B cell (primary cell): ENCODE measurements around the gene LRCOL1. TPM values are rescaled to one million over a fixed set of nuclear protein-coding genes. Genes with fewer than 3 reads are reported as not detected.

Source experiments
- ATAC-seq: fragments of 200-7000 bp; cut with Tn5 transposase; one replicate; pipeline ENCODE4 v1.10.0; 2021; ENCODE audit warnings: low read depth, mild to moderate bottlenecking, moderate number of reproducible peaks, moderate library complexity
- CTCF ChIA-PET: fragments of 350-600 bp; sonication (Branson Sonifier 250); formaldehyde crosslinking; loops from one replicate; lab custom pipeline; 2021; ENCODE audit warnings: antibody characterized with exemption, inconsistent platforms; lab: Charles Lee
- POLR2A ChIA-PET: fragments of 350-600 bp; sonication (Branson Sonifier 250); formaldehyde crosslinking; loops from one replicate; lab custom pipeline; 2021; ENCODE audit warnings: antibody characterized with exemption; lab: Charles Lee
- DNase-seq: peaks from one replicate; pipeline ENCODE4 v3.0.0; 2013
- H2AFZ ChIP-seq: 2 replicates; pipeline ENCODE4 v1.6.1; 2012; ENCODE audit warnings: mild to moderate bottlenecking, low read depth, low read length; ENCODE audit not compliant: insufficient read depth, poor library complexity, severe bottlenecking
- H3K27ac ChIP-seq, 2 donors: 1 replicate in 1 of 2; 2 replicates in 1 of 2; pipeline ENCODE4 v1.5.1; 2012 to 2013; ENCODE audit warnings: low read length in 2 of 2, mild to moderate bottlenecking in 2 of 2, moderate library complexity in 1 of 2
- H3K27me3 ChIP-seq, 4 experiments: fragments of 200-600 bp in 1 of 4; sonication (generic) in 1 of 4; replicated peaks in 1 of 4; 1 replicate in 2 of 4; 2 replicates in 2 of 4; pipeline versions ENCODE4 v1.6.1 to v1.7.0; 2013 to 2016; ENCODE audit warnings: low read length in 3 of 4, mild to moderate bottlenecking in 2 of 4, mixed read lengths in 1 of 4, moderate library complexity in 1 of 4; ENCODE audit not compliant: insufficient read depth in 4 of 4, control insufficient read depth in 3 of 4; ENCODE audit errors: control extremely low read depth in 1 of 4
- H3K36me3 ChIP-seq, 2 experiments: replicated peaks in 1 of 2; 1 replicate in 1 of 2; 2 replicates in 1 of 2; pipeline versions ENCODE4 v1.6.1 to v1.7.1; 2013; ENCODE audit warnings: low read length in 1 of 2; ENCODE audit not compliant: insufficient read depth in 2 of 2, control insufficient read depth in 1 of 2; ENCODE audit errors: control extremely low read depth in 1 of 2, extremely low read depth in 1 of 2
- H3K4me1 ChIP-seq, 2 donors: fragments of 200-600 bp in 1 of 2; sonication (generic) in 1 of 2; 1 replicate in 1 of 2; 2 replicates in 1 of 2; pipeline versions ENCODE4 v1.5.1 to v1.6.1; 2013 to 2017; ENCODE audit warnings: low read length in 2 of 2; ENCODE audit not compliant: control insufficient read depth in 2 of 2, insufficient read depth in 2 of 2
- H3K4me2 ChIP-seq: replicated peaks from 2 replicates; pipeline ENCODE3; 2012; ENCODE audit warnings: mild to moderate bottlenecking, low read depth, low read length; ENCODE audit not compliant: poor library complexity, severe bottlenecking
- H3K4me3 ChIP-seq, 5 experiments: fragments of 200-600 bp in 1 of 5; sonication (generic) in 1 of 5; 1 replicate in 3 of 5; 2 replicates in 2 of 5; pipeline versions ENCODE4 v1.5.1 to v1.7.0; 2011 to 2016; ENCODE audit warnings: low read length in 4 of 5, mild to moderate bottlenecking in 4 of 5, low read depth in 2 of 5, control low read depth in 1 of 5, moderate library complexity in 1 of 5; ENCODE audit not compliant: insufficient read depth in 1 of 5; ENCODE audit errors: control extremely low read depth in 1 of 5, extremely low read depth in 1 of 5
- H3K79me2 ChIP-seq: fragments of 200-600 bp; sonication (generic); one replicate; pipeline ENCODE4 v1.6.0; 2016; ENCODE audit warnings: low read length; ENCODE audit not compliant: control insufficient read depth, insufficient read depth
- H3K9ac ChIP-seq: fragments of 200-600 bp; sonication (generic); 2 replicates; pipeline ENCODE4 v1.6.1; 2017; ENCODE audit warnings: mild to moderate bottlenecking, low read length, moderate library complexity
- H3K9me3 ChIP-seq, 3 donors: one replicate each; pipeline versions ENCODE4 v1.6.1 to v1.7.1; 2013; ENCODE audit warnings: low read length in 2 of 3; ENCODE audit not compliant: control insufficient read depth in 2 of 3, insufficient read depth in 1 of 3; ENCODE audit errors: control extremely low read depth in 1 of 3
- H4K20me1 ChIP-seq: 2 replicates; pipeline ENCODE4 v1.6.0; 2012; ENCODE audit warnings: mild to moderate bottlenecking, low read length; ENCODE audit not compliant: insufficient read depth, control insufficient read depth, poor library complexity, severe bottlenecking
- H3K27ac Mint-ChIP-seq: one replicate; pipeline ENCODE4 v1.8.0; 2021; ENCODE audit warnings: mixed read lengths
- H3K27me3 Mint-ChIP-seq: one replicate; pipeline ENCODE4 v1.8.0; 2021; ENCODE audit warnings: mixed read lengths
- H3K4me1 Mint-ChIP-seq: one replicate; pipeline ENCODE4 v1.8.0; 2021; ENCODE audit warnings: mixed read lengths
- H3K4me3 Mint-ChIP-seq: one replicate; pipeline ENCODE4 v1.8.0; 2021; ENCODE audit warnings: mixed read lengths
- H3K9me3 Mint-ChIP-seq: one replicate; pipeline ENCODE4 v1.8.0; 2022; ENCODE audit warnings: mixed read lengths; ENCODE audit not compliant: insufficient read depth
- CTCF ChIP-seq: fragments of 200-600 bp; IDR thresholded peaks from one replicate; pipeline ENCODE4 v1.8.0; 2022; ENCODE audit warnings: antibody characterized with exemption, mild to moderate bottlenecking
- EZH2 ChIP-seq: IDR thresholded peaks from 2 replicates; pipeline ENCODE4 v1.6.1; 2012; ENCODE audit warnings: borderline replicate concordance, low read depth, mild to moderate bottlenecking, moderate library complexity, low read length; ENCODE audit not compliant: insufficient read depth, poor library complexity, severe bottlenecking
- WGBS: methylation state at CpG from one replicate; pipeline ENCODE4 v1.1.5; 2013; ENCODE audit warnings: missing lambda C conversion rate; ENCODE audit not compliant: insufficient coverage; 5-methylcytosine and 5-hydroxymethylcytosine counted together
- intact Hi-C: fragments of 100-400 bp; cut with micrococcal nuclease; formaldehyde crosslinking; loops from one replicate; pipeline ENCODE4 v1.10.0; 2022
- polyA plus RNA-seq: library from polyadenylated mRNA; depleted of rRNA; stranded (reverse); fragments of >200 nt; gene quantifications from 2 replicates; pipeline ENCODE4 v1.2.3, GENCODE V29; 2012
- total RNA-seq, 2 donors: library from RNA; stranded (reverse); fragments of 120-200 nt in 1 of 2; gene quantifications; 1 replicate in 1 of 2; 2 replicates in 1 of 2; pipeline versions ENCODE4 v1.2.3 to v1.2.4, GENCODE V29; 2013 to 2022

The LRCOL1 gene
- total and polyA plus RNA-seq, 2 donors (not counting 1 experiment from before 2014, with no cell fraction given): not detected

- TF ChIP-seq EZH2 (no peak), CTCF (no peak)
- H3K4me3 Mint-ChIP-seq: no peak overlapping the region
- intact Hi-C loops: no loop called here
- H3K36me3 ChIP-seq: no peaks in the 10 kb centered on the region
- no peaks in the 10 kb centered on the region for H4K20me1 ChIP-seq
- no peak overlapping the region for H3K27ac Mint-ChIP-seq
- peaks cover 10 to 14% of the 10 kb centered on the region in 2 donors for H3K4me1 ChIP-seq
- DNase-seq (no peak), ATAC-seq (no peak)
- peaks cover 42% of the 10 kb centered on the region for H3K27me3 Mint-ChIP-seq
- no peak overlapping the region for H3K9ac ChIP-seq
- no peak overlapping the region for H3K4me3 ChIP-seq
- ChIA-PET POLR2A (no interaction called here), CTCF (interaction anchor here (1.7 kb wide), 1 partner anchor 455 kb away, joined by 4 read pairs; no protein-coding TSS in a partner anchor)
- H3K9me3 ChIP-seq: peaks cover 0 to 17% (median 0%) of the 10 kb centered on the region in 3 donors
- 50% methylated on average over 22 of the region's 25 CpGs for WGBS
- H3K4me2 ChIP-seq: no peak overlapping the region
- peaks cover 0 to 52% (median 27%) of the 10 kb centered on the region in 4 experiments for H3K27me3 ChIP-seq
- no peak overlapping the region for H2AFZ ChIP-seq
- peaks cover 5% of the 10 kb centered on the region for H3K4me1 Mint-ChIP-seq
- no peak overlapping the region for H3K27ac ChIP-seq
- no peaks in the 10 kb centered on the region for H3K9me3 Mint-ChIP-seq
- no peaks in the 10 kb centered on the region for H3K79me2 ChIP-seq
Observed at GRCh38 chr12:132608231-132609171, 1.9 kb downstream of the LRCOL1 start.

- H3K9me3 ChIP-seq: peaks cover 0 to 16% (median 0%) of the 10 kb centered on the region in 3 donors
- H3K27me3 ChIP-seq: peaks cover 0 to 64% (median 27%) of the 10 kb centered on the region in 4 experiments
- CTCF ChIA-PET: interaction anchor here (1.1 kb wide), 1 partner anchor 46 kb away, joined by 4 read pairs; no protein-coding TSS in a partner anchor
Observed at GRCh38 chr12:132606927-132607326, 3.5 kb downstream of the LRCOL1 start.

More at GRCh38 chr12:132606927-132607326, 3.5 kb downstream of the LRCOL1 start:
- 87% methylated on average over 19 of the region's 19 CpGs for WGBS
- H3K36me3 ChIP-seq: no peaks in the 10 kb centered on the region
- H3K4me1 ChIP-seq: peaks cover 10 to 14% of the 10 kb centered on the region in 2 donors
- H3K9me3 Mint-ChIP-seq: no peaks in the 10 kb centered on the region
- intact Hi-C loops: no loop called here
- no peak overlapping the region for H3K4me2 ChIP-seq
- POLR2A ChIA-PET: no interaction called here
- no peak overlapping the region for H3K4me3 Mint-ChIP-seq
- H3K27ac ChIP-seq: no peak overlapping the region
- no peak for DNase-seq
- H3K79me2 ChIP-seq: no peaks in the 10 kb centered on the region
- ATAC-seq: no peak
- H3K27ac Mint-ChIP-seq: no peak overlapping the region
- H3K9ac ChIP-seq: no peak overlapping the region
- H3K4me3 ChIP-seq: no peak overlapping the region
- no peaks in the 10 kb centered on the region for H4K20me1 ChIP-seq
- TF ChIP-seq CTCF (no peak), EZH2 (no peak)
- H2AFZ ChIP-seq: no peak overlapping the region
- H3K27me3 Mint-ChIP-seq: peaks cover 50% of the 10 kb centered on the region
- H3K4me1 Mint-ChIP-seq: peaks cover 5% of the 10 kb centered on the region
